Liver (tissue), 9 donors: Measurements from ENCODE around the gene TPST1. TPM values are rescaled to one million over a fixed set of nuclear protein-coding genes. Genes with fewer than 3 reads are reported as not detected.
"Not testable (repeated sequence)": the region's sequence is repeated elsewhere in the genome, so short reads cannot be mapped to it uniquely, and the experiment has no call there.

ENCODE experiments used
- DNase-seq: peaks from one replicate; pipeline ENCODE4 v3.0.0-alpha.2; 2017; ENCODE audit warnings: low spot score
- H3K27ac ChIP-seq, 2 donors: one replicate each; pipeline ENCODE4 v1.7.0; 2013; ENCODE audit warnings: inconsistent platforms in 2 of 2, low read length in 2 of 2, control low read depth in 1 of 2, low read depth in 1 of 2, mild to moderate bottlenecking in 1 of 2
- H3K27me3 ChIP-seq, 4 donors: one replicate each; pipeline versions ENCODE4 v1.6.1 to v1.7.0; 2013; ENCODE audit warnings: low read length in 3 of 4, inconsistent platforms in 1 of 4, mild to moderate bottlenecking in 1 of 4, moderate library complexity in 1 of 4; ENCODE audit not compliant: control insufficient read depth in 4 of 4, insufficient read depth in 4 of 4
- H3K36me3 ChIP-seq, 4 donors: one replicate each; pipeline versions ENCODE4 v1.6.1 to v1.7.0; 2013; ENCODE audit warnings: low read length in 3 of 4, mild to moderate bottlenecking in 3 of 4, low read depth in 1 of 4, moderate library complexity in 1 of 4; ENCODE audit not compliant: control insufficient read depth in 4 of 4, insufficient read depth in 3 of 4
- H3K4me1 ChIP-seq, 4 donors: one replicate each; pipeline versions ENCODE4 v1.6.1 to v1.7.0; 2013; ENCODE audit warnings: low read length in 3 of 4, mild to moderate bottlenecking in 3 of 4, moderate library complexity in 1 of 4; ENCODE audit not compliant: control insufficient read depth in 4 of 4, insufficient read depth in 4 of 4
- H3K4me3 ChIP-seq, 3 donors: one replicate each; pipeline versions ENCODE4 v1.6.1 to v1.7.0; 2013; ENCODE audit warnings: low read length in 3 of 3, control low read depth in 1 of 3, low read depth in 1 of 3, mild to moderate bottlenecking in 1 of 3
- H3K9ac ChIP-seq, 2 donors: one replicate each; pipeline ENCODE4 v1.7.0; 2013; ENCODE audit warnings: low read length in 2 of 2, mild to moderate bottlenecking in 2 of 2, moderate library complexity in 2 of 2, control low read depth in 1 of 2, low read depth in 1 of 2
- H3K9me3 ChIP-seq, 4 donors: one replicate each; pipeline versions ENCODE4 v1.6.1 to v1.7.0; 2013; ENCODE audit warnings: low read length in 3 of 4; ENCODE audit not compliant: control insufficient read depth in 4 of 4
- ATF3 ChIP-seq: IDR thresholded peaks from 2 replicates; pipeline ENCODE4 v1.6.1; 2016; ENCODE audit warnings: antibody characterized with exemption
- CTCF ChIP-seq: fragments of 150-350 bp; IDR thresholded peaks from 2 replicates; pipeline ENCODE4 v1.5.1; 2017; ENCODE audit warnings: improper control_type of control experiment, low read depth, low read length; ENCODE audit not compliant: missing input control
- EGR1 ChIP-seq, 2 donors: IDR thresholded peaks; 2 replicates each; pipeline ENCODE4 v1.6.1; 2016 to 2018; ENCODE audit warnings: antibody characterized with exemption in 2 of 2, low read depth in 2 of 2
- FOXA1 ChIP-seq: IDR thresholded peaks from 2 replicates; pipeline ENCODE4 v1.6.1; 2016; ENCODE audit warnings: antibody characterized with exemption
- GABPA ChIP-seq, 2 donors: IDR thresholded peaks in 1 of 2; conservative IDR thresholded peaks in 1 of 2; 2 replicates each; pipeline ENCODE4 v1.6.1; 2016; ENCODE audit warnings: antibody characterized with exemption in 2 of 2, mild to moderate bottlenecking in 1 of 2, moderate library complexity in 1 of 2
- HNF4A ChIP-seq, 2 donors: conservative IDR thresholded peaks; 2 replicates each; pipeline ENCODE4 v1.6.1; 2016; ENCODE audit warnings: antibody characterized with exemption in 2 of 2, mild to moderate bottlenecking in 2 of 2
- HNF4G ChIP-seq: IDR thresholded peaks from 2 replicates; pipeline ENCODE4 v1.6.1; 2016; ENCODE audit warnings: antibody characterized with exemption
- JUND ChIP-seq, 2 donors: IDR thresholded peaks; 2 replicates each; pipeline ENCODE4 v1.6.1; 2016; ENCODE audit warnings: antibody characterized with exemption in 2 of 2
- MAX ChIP-seq: IDR thresholded peaks from 2 replicates; pipeline ENCODE4 v1.6.1; 2016; ENCODE audit warnings: antibody characterized with exemption
- RAD21 ChIP-seq, 2 donors: IDR thresholded peaks; 2 replicates each; pipeline ENCODE4 v1.6.1; 2016; ENCODE audit warnings: antibody characterized with exemption in 2 of 2, mild to moderate bottlenecking in 2 of 2
- REST ChIP-seq: IDR thresholded peaks from 2 replicates; pipeline ENCODE4 v1.6.1; 2016; ENCODE audit warnings: antibody characterized with exemption, mild to moderate bottlenecking
- RXRA ChIP-seq, 2 donors: IDR thresholded peaks; 2 replicates each; pipeline ENCODE4 v1.6.1; 2017 to 2018; ENCODE audit warnings: antibody characterized with exemption in 2 of 2, mild to moderate bottlenecking in 1 of 2
- SP1 ChIP-seq: IDR thresholded peaks from 2 replicates; pipeline ENCODE4 v1.6.1; 2018; ENCODE audit warnings: antibody characterized with exemption, mild to moderate bottlenecking
- TAF1 ChIP-seq: conservative IDR thresholded peaks from 2 replicates; pipeline ENCODE4 v1.6.1; 2016; ENCODE audit warnings: antibody characterized with exemption, mild to moderate bottlenecking
- YY1 ChIP-seq: IDR thresholded peaks from 2 replicates; pipeline ENCODE4 v1.6.1; 2016; ENCODE audit warnings: antibody characterized with exemption, mild to moderate bottlenecking
- ZBTB33 ChIP-seq: IDR thresholded peaks from 2 replicates; pipeline ENCODE4 v1.6.1; 2016; ENCODE audit warnings: antibody characterized with exemption
- WGBS: extraction: QIAGEN DNeasy Blood & Tissue Kit; methylation state at CpG from one replicate; pipeline ENCODE4 v1.1.7; 2013; 5-methylcytosine and 5-hydroxymethylcytosine counted together
- polyA plus RNA-seq, 2 donors: library from polyadenylated mRNA; stranded (reverse) in 1 of 2; unstranded in 1 of 2; fragments of 200-250 nt in 1 of 2; fragments of >200 nt in 1 of 2; fragmentation: Nextera tagmentation in 1 of 2; extraction: Ambion mirVana in 1 of 2; gene quantifications; one replicate each; pipeline versions ENCODE4 v1.2.1 to v1.2.3, GENCODE V29; 2013 to 2015
- total RNA-seq, 2 donors: library from RNA; depleted of rRNA; stranded (reverse); fragments of >200 nt; gene quantifications; one replicate each; pipeline ENCODE4 v1.2.3, GENCODE V29; 2014
- donor health status: healthy.
- donor health status: healthy.
- donor health status: healthy.
- donor health status: healthy.
- donor health status: healthy.

Gene TPST1
- total and polyA plus RNA-seq, 4 donors: 23.8 to 62.5 (median 25.7) TPM

- TF ChIP-seq CTCF (no peak), RXRA (IDR thresholded peaks at IDR 0.05) (no peak), ATF3 (no peak), YY1 (no peak), MAX (no peak), EGR1 (IDR thresholded peaks at IDR 0.05; ENCODE audit: low read depth in 2 of 2) (no peak), TAF1 (no peak), JUND (IDR thresholded peaks at IDR 0.05) (no peak), GABPA (IDR thresholded peaks at IDR 0.05 in 1 of 2, conservative IDR thresholded peaks at IDR 0.05 in 1 of 2) (no peak)
Observed at GRCh38 chr7:66371096-66371824, 166.1 kb downstream of the TPST1 start (continued).

- H3K27me3 ChIP-seq, DNase-seq, H3K9ac ChIP-seq, H3K4me3 ChIP-seq, H3K36me3 ChIP-seq, H3K4me1 ChIP-seq, H3K9me3 ChIP-seq, H3K27ac ChIP-seq: not testable (repeated sequence)
- 85% methylated on average over 5 of the region's 5 CpGs for WGBS
Observed at GRCh38 chr7:66374141-66374840, 169.2 kb downstream of the TPST1 start.

- no peak for DNase-seq
- Histone ChIP-seq H3K36me3 (peaks cover 0 to 13% (median 5%) of the 10 kb centered on the region in 4 donors), H3K27me3 (no peaks in the 10 kb centered on the region), H3K27ac (no peak overlapping the region), H3K4me1 (no peaks in the 10 kb centered on the region), H3K4me3 (no peak overlapping the region), H3K9me3 (no peaks in the 10 kb centered on the region), H3K9ac (no peak overlapping the region)
- 98% methylated on average over 45 of the region's 45 CpGs for WGBS
- no peak for TF ChIP-seq RAD21 (IDR thresholded peaks at IDR 0.05)
- TF ChIP-seq ZBTB33: no peak
- TF ChIP-seq TAF1: no peak
- TF ChIP-seq FOXA1: no peak
- no peak for TF ChIP-seq SP1
- no peak for TF ChIP-seq ATF3
- no peak for TF ChIP-seq JUND (IDR thresholded peaks at IDR 0.05)
- no peak for TF ChIP-seq REST
- TF ChIP-seq HNF4G: no peak
- TF ChIP-seq YY1: no peak
- TF ChIP-seq RXRA (IDR thresholded peaks at IDR 0.05): no peak
- no peak for TF ChIP-seq HNF4A (conservative IDR thresholded peaks at IDR 0.05)
- TF ChIP-seq CTCF: no peak
Observed at GRCh38 chr7:66376264-66376945, 171.3 kb downstream of the TPST1 start.
